ENCODE measurements around the gene DNAH7. TPM values are rescaled to one million over a fixed set of nuclear protein-coding genes. Genes with fewer than 3 reads are reported as not detected.

The DNAH7 gene
- total and polyA plus RNA-seq, 9 of the 15 experiments (the other 6 are each of a cell fraction or from before 2014, with no cell fraction given): 0.03 to 0.42 (median 0.18) TPM

GRCh38 chr2:195863121-195863520, 205.5 kb downstream of the DNAH7 start:
- BruUV-seq (replicated peaks): no TSS peak
- POLR2A ChIA-PET: interaction anchor here (0.6 kb wide), 2 partner anchors 12 to 42 kb away, joined by 3 read pairs; no protein-coding TSS in a partner anchor
- TF ChIP-seq NONO (IDR thresholded peaks at IDR 0.05; ENCODE audit: low read depth in 2 of 2, low read length in 1 of 2) (no peak), ATF3 (IDR thresholded peaks at IDR 0.05) (no peak), ATF3 (CRISPR knock-in tag; conservative IDR thresholded peaks at IDR 0.05) (no peak), ELF1 (tag; IDR thresholded peaks at IDR 0.05) (no peak), ZZZ3 (IDR thresholded peaks at IDR 0.05) (no peak), RBBP5 (IDR thresholded peaks at IDR 0.05; ENCODE audit: borderline replicate concordance, insufficient read depth, low read length, poor library complexity, severe bottlenecking) (no peak), CBFA2T3 (IDR thresholded peaks at IDR 0.05) (no peak), THAP7 (CRISPR knock-in tag; IDR thresholded peaks at IDR 0.05) (no peak), E2F3 (CRISPR knock-in tag; IDR thresholded peaks at IDR 0.05) (no peak), ZNF282 (CRISPR knock-in tag; IDR thresholded peaks at IDR 0.05) (no peak), USF2 (CRISPR knock-in tag; IDR thresholded peaks at IDR 0.05) (no peak), CBX1 (IDR thresholded peaks at IDR 0.05; ENCODE audit: low read depth) (no peak), ZBTB34 (CRISPR knock-in tag; IDR thresholded peaks at IDR 0.05) (no peak), SOX6 (IDR thresholded peaks at IDR 0.05) (no peak), EZH2 (IDR thresholded peaks at IDR 0.05; ENCODE audit: borderline replicate concordance, low read depth, low read length) (no peak), HBP1 (CRISPR knock-in tag; IDR thresholded peaks at IDR 0.05) (no peak), FOXJ3 (CRISPR knock-in tag; IDR thresholded peaks at IDR 0.05) (no peak)

More at GRCh38 chr2:195863121-195863520, 205.5 kb downstream of the DNAH7 start:
- no peaks in the 10 kb centered on the region for H3K9me1 ChIP-seq (ENCODE audit: control insufficient read depth, insufficient read depth, low read length)
- no peak overlapping the region for H3K4me3 ChIP-seq
- H3K9ac ChIP-seq (ENCODE audit: insufficient read depth in 1 of 2, low read depth in 2 of 2, low read length in 2 of 2): no peak overlapping the region
- in situ Hi-C loops (cut with MboI): no loop called here
- H3K27me3 ChIP-seq (ENCODE audit: control insufficient read depth in 2 of 2, insufficient read depth in 2 of 2, low read length in 2 of 2): no peaks in the 10 kb centered on the region
- intact Hi-C loops (cut with micrococcal nuclease): no loop called here
- no peaks in the 10 kb centered on the region for H3K4me1 ChIP-seq (replicated peaks in 1 of 2; ENCODE audit: control insufficient read depth in 2 of 2, insufficient read depth in 2 of 2, low read length in 2 of 2)
- WGBS (ENCODE audit: insufficient coverage, low coverage, missing lambda C conversion rate): 8% methylated on average over 3 of the region's 3 CpGs
- no peak overlapping the region; the same call in 1 of the 2 replicates for H3K4me2 ChIP-seq (ENCODE audit: insufficient read depth, low read length)
- H3K9me3 ChIP-seq (replicated peaks; ENCODE audit: control insufficient read depth, insufficient read depth, low read depth, low read length): no peaks in the 10 kb centered on the region
- FAIRE-seq (no peak), DNase-seq (ENCODE audit: extremely low read depth in 1 of 4, low spot score in 3 of 4) (no peak), ATAC-seq (no peak)
- no peaks in the 10 kb centered on the region for H4K20me1 ChIP-seq (replicated peaks; ENCODE audit: control insufficient read depth, insufficient read depth, low read length)
- H3K27ac ChIP-seq (ENCODE audit: extremely low read depth, low read depth, low read length): no peak overlapping the region
- CTCF ChIA-PET (ENCODE audit: low intra/inter-chr PET ratio): no interaction called here
- peak overlapping the region; percentile 47; the same call in 1 of the 2 replicates for H2AFZ ChIP-seq (ENCODE audit: low read depth, low read length)
- H3K36me3 ChIP-seq (ENCODE audit: control insufficient read depth, insufficient read depth, low read length): no peaks in the 10 kb centered on the region
- no peaks in the 10 kb centered on the region for H3K79me2 ChIP-seq (ENCODE audit: control insufficient read depth, insufficient read depth, low read length)

Measured in K562 (cell line).